HG03108 (cell line): ENCODE results near the gene TPSG1.
"Not testable (repeated sequence)": the region's sequence is repeated elsewhere in the genome, so short reads cannot be mapped to it uniquely, and the experiment has no call there.

ENCODE experiments used
- ATAC-seq: cut with Tn5 transposase; IDR thresholded peaks from one replicate; pipeline ENCODE4 v1.9.1; 2021; ENCODE audit warnings: moderate library complexity; ENCODE audit not compliant: unreplicated experiment

TPSG1 gene

GRCh38 chr16:1257561-1258224 lies 32.6 kb upstream of the TPSG1 start:
- ATAC-seq: no peak

GRCh38 chr16:1256874-1257322 lies 31.8 kb upstream of the TPSG1 start:
- no peak for ATAC-seq

GRCh38 chr16:1256296-1256873 lies 31.3 kb upstream of the TPSG1 start:
- ATAC-seq: not testable (repeated sequence)

- not testable (repeated sequence) for ATAC-seq
Measured at GRCh38 chr16:1255276-1256122, 30.4 kb upstream of the TPSG1 start, which contains the start of gene TPSD1. TPSD1 (plus strand) TSS chr16:1256069; CDS start chr16:1256281, 212 bp downstream.

GRCh38 chr16:1254821-1255220 lies 29.8 kb upstream of the TPSG1 start:
- not testable (repeated sequence) for ATAC-seq

- not testable (repeated sequence) for ATAC-seq
Measured at GRCh38 chr16:1253701-1254364, 28.8 kb upstream of the TPSG1 start.

- ATAC-seq: not testable (repeated sequence)
Measured at GRCh38 chr16:1249031-1249755, 24.1 kb upstream of the TPSG1 start.

GRCh38 chr16:1247903-1248537 lies 23.0 kb upstream of the TPSG1 start:
- not testable (repeated sequence) for ATAC-seq

- no peak for ATAC-seq
Measured at GRCh38 chr16:1245452-1246020, 20.5 kb upstream of the TPSG1 start.

- ATAC-seq: no peak
Measured at GRCh38 chr16:1244881-1245280, 19.8 kb upstream of the TPSG1 start.

- ATAC-seq: not testable (repeated sequence)
Measured at GRCh38 chr16:1243907-1244850, 19.1 kb upstream of the TPSG1 start.

GRCh38 chr16:1243363-1243762 lies 18.3 kb upstream of the TPSG1 start:
- ATAC-seq: not testable (repeated sequence)

GRCh38 chr16:1241081-1241480 lies 16.0 kb upstream of the TPSG1 start:
- ATAC-seq: not testable (repeated sequence)

- not testable (repeated sequence) for ATAC-seq
Measured at GRCh38 chr16:1240436-1240835, 15.4 kb upstream of the TPSG1 start, which contains the start of gene TPSAB1. TPSAB1 (plus strand) TSS chr16:1240705; CDS start chr16:1240939, 234 bp downstream.

- not testable (repeated sequence) for ATAC-seq
Measured at GRCh38 chr16:1239575-1239974, 14.5 kb upstream of the TPSG1 start.

GRCh38 chr16:1238909-1239308 lies 13.8 kb upstream of the TPSG1 start:
- not testable (repeated sequence) for ATAC-seq

- no peak for ATAC-seq
Measured at GRCh38 chr16:1237990-1238389, 12.9 kb upstream of the TPSG1 start.

GRCh38 chr16:1236659-1237058 lies 11.6 kb upstream of the TPSG1 start:
- ATAC-seq: not testable (repeated sequence)
